ENCODE data around the gene CKS1B.
A peak's percentile ranks its signal among the peaks of the same experiment; 100 is the strongest.

The CKS1B gene

DNA sequence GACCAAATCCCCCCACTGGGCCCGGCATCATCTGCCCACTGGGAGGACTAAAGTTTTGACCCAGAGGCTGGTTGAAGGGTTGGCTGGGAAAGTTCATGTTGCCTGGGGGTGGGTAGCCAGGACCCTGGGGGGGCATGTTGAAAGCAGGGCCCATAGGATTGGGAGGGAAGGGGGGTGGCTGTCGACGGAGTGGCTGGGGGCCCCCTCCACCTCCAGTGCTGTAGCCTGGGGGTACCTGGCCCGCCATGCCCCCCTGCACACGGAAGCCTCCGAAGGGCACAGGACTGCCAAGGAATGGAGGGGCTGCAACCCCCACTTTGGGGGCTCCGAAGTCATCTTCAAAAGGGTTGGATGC, 15.1 kb upstream of the CKS1B start:
- H3K4me3 ChIP-seq (ENCODE audit: low read length): no peak overlapping the region
- no peaks in the 10 kb centered on the region for H3K27me3 ChIP-seq (ENCODE audit: insufficient read depth, low read length)
- H3K27ac ChIP-seq (ENCODE audit: low read depth, low read length): no peak overlapping the region
- peaks cover 38% of the 10 kb centered on the region for H3K36me3 ChIP-seq (ENCODE audit: insufficient read depth, low read length)
- 96% methylated on average over 7 of the region's 7 CpGs for WGBS
- peaks cover 29% of the 10 kb centered on the region for H3K4me1 ChIP-seq (ENCODE audit: insufficient read depth, low read length)
- H3K9ac ChIP-seq (ENCODE audit: low read depth, low read length): no peak overlapping the region
- no peaks in the 10 kb centered on the region for H3K9me3 ChIP-seq (ENCODE audit: insufficient read depth, low read depth, low read length)

DNA sequence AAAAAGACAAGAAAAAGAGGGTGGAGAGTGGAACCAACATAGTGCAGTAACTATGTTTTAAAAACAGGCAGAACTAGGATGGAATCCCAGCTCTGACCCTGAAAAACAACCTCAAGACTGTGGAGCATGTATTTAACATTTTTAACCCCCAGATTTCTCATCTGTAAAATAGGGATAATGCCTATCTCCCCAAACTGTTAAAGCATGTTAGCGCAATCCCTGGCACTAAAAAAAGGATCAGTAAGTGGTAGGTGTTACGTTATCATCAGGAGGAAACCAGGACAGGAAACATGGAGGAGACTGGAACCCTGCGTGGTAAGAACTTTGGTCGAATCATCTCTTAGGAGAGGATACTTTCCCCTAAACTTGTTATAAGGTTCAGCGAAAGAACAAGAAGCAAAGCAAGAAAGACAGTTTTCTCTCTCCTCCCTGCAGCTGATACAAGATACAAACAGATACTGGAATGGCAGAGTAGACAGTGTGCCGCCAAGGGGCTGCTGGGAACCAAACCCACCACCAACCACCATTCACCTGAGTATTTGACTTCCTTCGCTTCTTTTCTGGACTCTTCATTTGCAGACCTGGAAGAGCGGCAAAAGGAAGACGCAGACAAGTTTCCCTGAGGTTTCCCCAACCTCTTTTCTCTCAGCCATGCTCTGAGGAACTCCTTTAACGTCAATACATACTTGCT, 13.9 kb upstream of the CKS1B start:
- WGBS: 76% methylated on average over 10 of the region's 10 CpGs
- Histone ChIP-seq H3K9ac (ENCODE audit: low read depth, low read length) (peak overlapping the region; percentile 94; the same call in 1 of the 2 replicates), H3K4me1 (ENCODE audit: insufficient read depth, low read length) (peaks cover 19% of the 10 kb centered on the region; the same call in 1 of the 2 replicates), H3K4me3 (ENCODE audit: low read length) (peak overlapping the region; percentile 75), H3K9me3 (ENCODE audit: insufficient read depth, low read depth, low read length) (no peaks in the 10 kb centered on the region), H3K27ac (ENCODE audit: low read depth, low read length) (no peak overlapping the region), H3K36me3 (ENCODE audit: insufficient read depth, low read length) (peaks cover 49% of the 10 kb centered on the region), H3K27me3 (ENCODE audit: insufficient read depth, low read length) (no peaks in the 10 kb centered on the region)

DNA sequence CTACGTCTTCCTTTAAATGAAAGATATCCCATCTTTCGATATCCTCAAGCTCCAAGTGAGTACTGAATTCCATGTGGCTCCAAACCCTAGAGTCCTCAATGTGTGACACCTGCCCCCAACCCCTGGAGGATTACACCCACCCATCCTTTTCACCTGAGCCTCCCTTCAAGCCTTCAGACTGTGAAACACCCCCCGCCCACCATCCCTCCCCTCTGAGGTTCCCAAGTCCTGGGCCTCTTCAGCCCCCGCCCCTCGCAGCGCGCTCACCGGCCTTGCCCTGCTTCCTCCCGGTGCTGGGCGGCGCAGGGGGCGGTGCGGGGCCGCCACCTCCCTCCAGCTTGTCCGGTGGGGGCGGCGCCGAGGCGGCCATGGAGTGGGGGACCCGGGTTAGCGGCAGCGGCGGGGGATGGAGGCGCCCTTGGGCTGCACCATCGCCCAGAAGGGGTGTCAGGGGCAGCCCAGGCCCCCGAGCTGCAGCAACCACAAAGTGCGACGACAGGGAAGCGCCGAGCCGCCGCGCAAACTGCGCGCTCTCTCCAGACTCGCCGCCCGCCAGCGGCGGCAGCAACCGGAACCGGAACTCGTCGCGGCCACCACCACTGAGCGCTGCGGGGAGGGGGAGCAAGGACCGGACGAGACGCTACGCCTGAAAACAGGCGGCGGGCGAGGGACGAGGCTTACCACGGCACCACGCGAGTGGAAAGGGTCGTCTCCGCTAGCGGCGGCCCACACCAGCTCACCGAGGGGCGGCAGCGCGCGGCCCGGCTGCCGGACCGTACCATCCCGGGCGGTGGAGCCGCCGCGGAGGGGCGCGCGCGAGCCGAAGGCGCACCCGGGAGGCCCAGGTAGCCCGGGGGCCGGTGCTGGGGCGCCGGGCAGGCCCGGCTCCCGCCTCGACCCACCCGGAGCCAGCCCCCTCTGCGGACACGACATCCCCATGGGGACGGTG, 13.0 kb upstream of the CKS1B start, which contains the start of gene PYGO2:
Gene PYGO2, minus strand, starts transcription at position 576 of the 949 bp plus-strand sequence. Its CDS starts 206 bp downstream, at position 370.
- H3K27ac ChIP-seq (ENCODE audit: low read depth, low read length): peak within 1 kb of the TSS; percentile 93
- peak within 1 kb of the TSS; percentile 94 for H3K9ac ChIP-seq (ENCODE audit: low read depth, low read length)
- H3K4me1 ChIP-seq (ENCODE audit: insufficient read depth, low read length): peaks cover 19% of the 10 kb centered on the region; the same call in 1 of the 2 replicates
- peak within 1 kb of the TSS; percentile 75 for H3K4me3 ChIP-seq (ENCODE audit: low read length)
- WGBS: 1% methylated on average over 93 of the region's 93 CpGs
- no peaks in the 10 kb centered on the region for H3K27me3 ChIP-seq (ENCODE audit: insufficient read depth, low read length)
- no peaks in the 10 kb centered on the region for H3K9me3 ChIP-seq (ENCODE audit: insufficient read depth, low read depth, low read length)
- peaks cover 58% of the 10 kb centered on the region for H3K36me3 ChIP-seq (ENCODE audit: insufficient read depth, low read length)

DNA sequence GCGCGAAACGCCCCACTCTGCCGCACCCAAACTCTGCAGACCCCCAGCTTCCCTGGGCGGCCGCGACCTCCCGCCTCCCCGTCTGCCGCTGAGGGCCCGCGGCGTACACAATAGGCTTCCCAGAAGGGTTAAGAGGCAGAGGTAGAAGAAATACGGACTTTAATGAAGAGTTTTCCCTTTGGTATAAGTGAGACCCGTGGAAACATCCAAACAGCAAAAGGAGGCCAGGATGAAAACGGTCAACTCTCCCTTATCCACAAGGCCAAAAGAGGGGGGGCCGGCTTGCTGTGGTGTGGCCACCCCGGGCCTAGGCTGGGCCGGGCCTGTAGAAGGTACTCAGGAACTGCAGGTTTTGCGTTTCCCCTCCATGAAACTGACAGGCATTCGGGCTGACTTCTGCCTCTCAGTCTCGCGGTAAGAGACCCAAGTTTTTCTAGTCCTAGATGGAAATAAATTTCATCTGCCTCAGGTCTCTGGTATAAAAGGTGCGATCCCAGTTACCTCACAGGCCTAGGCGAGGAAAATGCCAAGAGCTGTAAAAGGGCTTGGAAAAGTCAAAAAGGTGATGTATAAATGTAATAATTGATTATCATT, 12.2 kb upstream of the CKS1B start:
- Histone ChIP-seq H3K36me3 (ENCODE audit: insufficient read depth, low read length) (peaks cover 65% of the 10 kb centered on the region), H3K27ac (ENCODE audit: low read depth, low read length) (peak overlapping the region; percentile 93), H3K4me3 (ENCODE audit: low read length) (peak overlapping the region; percentile 75), H3K4me1 (ENCODE audit: insufficient read depth, low read length) (peaks cover 12% of the 10 kb centered on the region; the same call in 1 of the 2 replicates), H3K27me3 (ENCODE audit: insufficient read depth, low read length) (no peaks in the 10 kb centered on the region), H3K9me3 (ENCODE audit: insufficient read depth, low read depth, low read length) (no peaks in the 10 kb centered on the region), H3K9ac (ENCODE audit: low read depth, low read length) (peak overlapping the region; percentile 94)
- 15% methylated on average over 25 of the region's 25 CpGs for WGBS

DNA sequence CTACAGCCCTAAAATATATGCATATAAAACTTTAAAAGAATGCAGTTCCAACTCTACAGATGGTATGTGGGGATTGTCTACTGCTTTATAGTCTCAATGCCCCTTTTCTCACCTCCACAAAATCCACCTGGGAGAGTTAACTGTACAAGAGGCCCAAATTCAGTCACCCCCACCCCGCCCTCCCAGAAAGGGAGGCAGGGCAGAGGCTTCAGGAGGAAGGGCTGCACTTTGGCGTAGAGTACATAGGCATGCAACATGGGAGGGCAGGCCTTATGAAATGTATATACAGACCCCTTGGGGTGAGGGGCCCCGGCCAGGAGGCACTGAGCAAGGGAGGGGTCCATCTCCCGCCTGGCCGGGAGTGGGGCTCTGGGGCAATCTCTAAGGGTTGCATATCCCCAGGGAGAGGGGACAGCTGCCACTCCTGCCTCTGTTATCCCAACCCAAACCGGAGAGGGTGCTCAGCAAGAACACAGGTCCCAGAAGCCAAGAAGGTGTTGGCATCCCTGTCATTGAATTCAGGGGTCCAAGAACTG, 11.6 kb upstream of the CKS1B start:
- Histone ChIP-seq H3K4me3 (ENCODE audit: low read length) (peak overlapping the region; percentile 75), H3K4me1 (ENCODE audit: insufficient read depth, low read length) (peaks cover 7% of the 10 kb centered on the region; the same call in 1 of the 2 replicates), H3K36me3 (ENCODE audit: insufficient read depth, low read length) (peaks cover 72% of the 10 kb centered on the region), H3K9me3 (ENCODE audit: insufficient read depth, low read depth, low read length) (no peaks in the 10 kb centered on the region), H3K9ac (ENCODE audit: low read depth, low read length) (0 out of 2 replicates have a peak overlapping the region, but pooled peaks have one; percentile 94), H3K27ac (ENCODE audit: low read depth, low read length) (peak overlapping the region; percentile 30; the same call in 1 of the 2 replicates), H3K27me3 (ENCODE audit: insufficient read depth, low read length) (no peaks in the 10 kb centered on the region)
- 76% methylated on average over 6 of the region's 6 CpGs for WGBS

DNA sequence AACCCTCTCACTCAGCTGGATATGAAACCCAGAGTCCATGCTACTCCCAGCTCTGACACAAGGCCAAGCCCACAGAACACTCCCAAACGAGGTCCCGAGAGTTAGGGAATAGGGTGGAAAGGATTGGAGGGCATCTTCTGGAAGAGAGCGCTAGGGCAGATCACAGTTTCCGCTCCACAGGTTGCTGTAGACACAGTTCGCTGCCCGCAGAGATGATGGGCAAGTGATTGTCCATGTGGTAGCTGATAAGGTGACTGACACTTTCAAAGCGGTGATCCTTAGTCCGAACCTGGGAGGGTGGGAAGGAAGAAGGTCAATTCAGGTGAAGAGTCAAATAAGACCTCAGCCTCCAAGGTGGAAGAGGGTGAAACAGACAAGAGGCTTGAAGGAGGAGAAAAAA, 10.8 kb upstream of the CKS1B start:
- WGBS: 92% methylated on average over 8 of the region's 8 CpGs
- no peak overlapping the region for H3K9ac ChIP-seq (ENCODE audit: low read depth, low read length)
- H3K4me3 ChIP-seq (ENCODE audit: low read length): no peak overlapping the region
- H3K9me3 ChIP-seq (ENCODE audit: insufficient read depth, low read depth, low read length): no peaks in the 10 kb centered on the region
- H3K27me3 ChIP-seq (ENCODE audit: insufficient read depth, low read length): no peaks in the 10 kb centered on the region
- H3K27ac ChIP-seq (ENCODE audit: low read depth, low read length): no peak overlapping the region
- peaks cover 9% of the 10 kb centered on the region; the same call in 1 of the 2 replicates for H3K4me1 ChIP-seq (ENCODE audit: insufficient read depth, low read length)
- H3K36me3 ChIP-seq (ENCODE audit: insufficient read depth, low read length): peaks cover 71% of the 10 kb centered on the region

DNA sequence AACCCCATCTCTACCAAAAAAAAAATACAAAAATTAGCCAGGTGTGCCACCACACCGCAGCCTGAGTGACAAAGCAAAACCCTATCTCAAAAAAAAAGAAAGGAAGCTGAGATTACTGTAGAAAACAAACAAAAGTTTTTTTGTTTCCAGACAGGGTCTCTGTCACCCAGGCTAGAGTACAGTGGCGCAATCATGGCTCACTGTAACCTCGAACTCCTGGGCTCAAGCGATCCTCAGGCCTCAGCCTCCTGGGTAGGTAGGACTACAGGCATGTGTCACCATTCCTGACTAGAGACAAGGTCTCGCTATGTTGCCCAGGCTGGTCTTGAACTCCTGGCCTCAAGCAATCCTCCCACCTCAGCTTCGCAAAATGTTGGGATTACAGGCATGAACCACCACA, 10.1 kb upstream of the CKS1B start:
- Histone ChIP-seq H3K4me1 (ENCODE audit: insufficient read depth, low read length) (peaks cover 15% of the 10 kb centered on the region; the same call in 1 of the 2 replicates), H3K9me3 (ENCODE audit: insufficient read depth, low read depth, low read length) (no peaks in the 10 kb centered on the region), H3K27me3 (ENCODE audit: insufficient read depth, low read length) (no peaks in the 10 kb centered on the region), H3K4me3 (ENCODE audit: low read length) (no peak overlapping the region), H3K27ac (ENCODE audit: low read depth, low read length) (no peak overlapping the region), H3K36me3 (ENCODE audit: insufficient read depth, low read length) (peaks cover 64% of the 10 kb centered on the region), H3K9ac (ENCODE audit: low read depth, low read length) (no peak overlapping the region)
- 95% methylated on average over 6 of the region's 6 CpGs for WGBS

DNA sequence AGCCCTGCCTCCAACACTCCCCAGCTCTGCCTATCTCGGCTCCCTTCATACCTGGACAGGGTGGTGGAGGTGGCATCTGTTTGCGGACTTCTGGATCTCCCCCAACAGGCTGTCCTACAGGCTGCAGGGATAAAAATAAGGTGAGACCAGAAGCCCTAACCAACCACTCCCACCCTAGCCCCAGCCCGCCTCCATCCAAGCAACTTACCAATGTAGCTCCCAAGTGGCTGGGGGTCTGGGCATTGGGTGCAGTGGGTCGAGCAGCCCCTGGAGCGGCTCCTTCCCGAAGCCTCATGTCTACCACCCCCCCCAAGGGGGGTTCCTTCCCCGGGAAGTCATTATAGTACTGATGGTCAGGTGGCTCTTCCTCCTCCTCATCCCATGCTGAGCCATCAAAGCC, 8.4 kb upstream of the CKS1B start:
- Histone ChIP-seq H3K9me3 (ENCODE audit: insufficient read depth, low read depth, low read length) (no peaks in the 10 kb centered on the region), H3K27me3 (ENCODE audit: insufficient read depth, low read length) (no peaks in the 10 kb centered on the region), H3K36me3 (ENCODE audit: insufficient read depth, low read length) (peaks cover 60% of the 10 kb centered on the region), H3K27ac (ENCODE audit: low read depth, low read length) (no peak overlapping the region), H3K4me1 (ENCODE audit: insufficient read depth, low read length) (peaks cover 10% of the 10 kb centered on the region; the same call in 1 of the 2 replicates), H3K9ac (ENCODE audit: low read depth, low read length) (no peak overlapping the region), H3K4me3 (ENCODE audit: low read length) (no peak overlapping the region)
- 98% methylated on average over 5 of the region's 7 CpGs for WGBS

DNA sequence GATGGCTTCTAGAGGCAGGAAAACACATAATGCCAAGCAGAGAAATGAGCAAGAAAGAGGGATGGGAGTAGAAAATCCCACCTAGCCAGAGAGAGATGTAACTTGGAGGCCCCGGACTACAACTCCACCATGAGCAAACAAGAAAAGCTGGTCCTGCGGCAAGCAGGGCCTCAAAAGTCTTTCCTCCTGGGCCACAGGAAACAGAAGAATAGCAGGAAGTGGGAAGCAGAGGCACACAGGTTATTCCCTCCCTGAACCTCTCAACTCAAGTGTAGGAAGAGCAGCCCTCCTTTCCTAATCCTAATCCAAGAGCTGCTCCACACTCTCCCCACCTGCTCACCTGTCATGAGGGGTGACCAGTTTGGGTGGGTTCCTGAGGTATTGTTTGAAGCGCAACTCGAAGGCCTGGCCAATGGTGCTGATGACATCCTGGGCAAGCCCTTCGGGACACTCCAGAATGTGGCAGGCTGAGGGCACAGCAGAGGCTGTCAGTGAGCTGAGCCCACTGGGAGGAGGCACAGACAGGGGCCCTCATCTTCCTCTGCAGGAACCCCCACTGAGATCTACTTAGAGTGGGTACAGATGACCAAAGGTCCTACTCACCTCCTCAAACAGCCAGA, 7.0 kb upstream of the CKS1B start:
- H3K27ac ChIP-seq (ENCODE audit: low read depth, low read length): no peak overlapping the region

DNA sequence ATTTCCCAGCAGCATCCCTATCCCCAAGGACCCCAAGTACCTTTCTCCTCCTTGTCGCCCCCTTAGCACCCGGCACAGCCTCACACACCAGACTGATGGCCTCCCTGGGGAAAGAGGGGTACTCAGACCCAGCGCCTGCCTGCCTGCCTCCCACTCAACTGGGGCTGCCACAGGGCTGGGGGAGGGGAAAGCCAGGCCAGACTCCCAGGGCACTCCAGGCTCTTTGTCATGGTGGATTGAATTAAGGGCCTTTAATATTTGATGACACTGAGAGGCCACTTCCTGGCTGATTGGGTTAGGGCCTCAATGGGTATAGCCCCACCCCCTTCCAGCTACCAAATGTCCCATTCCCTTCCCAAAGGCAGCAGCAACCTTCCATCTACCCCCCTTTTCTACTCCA, 5.8 kb upstream of the CKS1B start:
- peak overlapping the region; percentile 73; the same call in 1 of the 2 replicates for H3K9ac ChIP-seq (ENCODE audit: low read depth, low read length)
- H3K27me3 ChIP-seq (ENCODE audit: insufficient read depth, low read length): no peaks in the 10 kb centered on the region
- WGBS: 80% methylated on average over 3 of the region's 3 CpGs
- peaks cover 46% of the 10 kb centered on the region for H3K36me3 ChIP-seq (ENCODE audit: insufficient read depth, low read length)
- no peaks in the 10 kb centered on the region for H3K9me3 ChIP-seq (ENCODE audit: insufficient read depth, low read depth, low read length)
- H3K4me3 ChIP-seq (ENCODE audit: low read length): peak overlapping the region; percentile 71
- peaks cover 25% of the 10 kb centered on the region for H3K4me1 ChIP-seq (ENCODE audit: insufficient read depth, low read length)
- H3K27ac ChIP-seq (ENCODE audit: low read depth, low read length): no peak overlapping the region

More for the DNA sequence above, 7.0 kb upstream of the CKS1B start:
- Histone ChIP-seq H3K27me3 (ENCODE audit: insufficient read depth, low read length) (no peaks in the 10 kb centered on the region), H3K4me1 (ENCODE audit: insufficient read depth, low read length) (peaks cover 21% of the 10 kb centered on the region), H3K36me3 (ENCODE audit: insufficient read depth, low read length) (peaks cover 58% of the 10 kb centered on the region), H3K4me3 (ENCODE audit: low read length) (no peak overlapping the region), H3K9me3 (ENCODE audit: insufficient read depth, low read depth, low read length) (no peaks in the 10 kb centered on the region), H3K9ac (ENCODE audit: low read depth, low read length) (no peak overlapping the region)
- WGBS: 95% methylated on average over 5 of the region's 5 CpGs
